Lung (tissue), 12 donors: ENCODE results near the gene PDLIM1. TPM values are rescaled to one million over a fixed set of nuclear protein-coding genes. Genes with fewer than 3 reads are reported as not detected.
A peak's percentile ranks its signal among the peaks of the same experiment; 100 is the strongest.
"Not testable (repeated sequence)": the region's sequence is repeated elsewhere in the genome, so short reads cannot be mapped to it uniquely, and the experiment has no call there.

Experiments
- ATAC-seq: fragments of 200-7000 bp; cut with Tn5 transposase; one replicate; pipeline ENCODE4 v1.9.1; 2020; ENCODE audit warnings: moderate number of reproducible peaks; ENCODE audit not compliant: insufficient read depth, low FRiP score
- DNase-seq, 3 donors: peaks; one replicate each; pipeline ENCODE4 v3.0.0-alpha.2; 2013 to 2017
- H3K27ac ChIP-seq, 2 donors: one replicate each; pipeline ENCODE4 v1.5.1; 2013; ENCODE audit warnings: mild to moderate bottlenecking in 2 of 2, moderate library complexity in 2 of 2, control low read depth in 1 of 2, inconsistent platforms in 1 of 2, low read depth in 1 of 2, low read length in 1 of 2
- H3K27me3 ChIP-seq, 3 donors: one replicate each; pipeline ENCODE4 v1.5.1; 2013; ENCODE audit warnings: low read length in 2 of 3; ENCODE audit not compliant: control insufficient read depth in 3 of 3, insufficient read depth in 3 of 3
- H3K36me3 ChIP-seq, 4 donors: one replicate each; pipeline ENCODE4 v1.5.1; 2013; ENCODE audit warnings: low read length in 4 of 4, mild to moderate bottlenecking in 1 of 4, moderate library complexity in 1 of 4; ENCODE audit not compliant: control insufficient read depth in 4 of 4, insufficient read depth in 4 of 4
- H3K4me1 ChIP-seq, 5 donors: one replicate each; pipeline ENCODE4 v1.5.1; 2013; ENCODE audit warnings: low read length in 5 of 5, mild to moderate bottlenecking in 2 of 5, moderate library complexity in 1 of 5; ENCODE audit not compliant: control insufficient read depth in 5 of 5, insufficient read depth in 5 of 5
- H3K4me3 ChIP-seq: one replicate; pipeline ENCODE4 v1.5.1; 2013; ENCODE audit warnings: mild to moderate bottlenecking, control low read depth, moderate library complexity
- H3K9ac ChIP-seq, 2 donors: one replicate each; pipeline ENCODE4 v1.5.1; 2013; ENCODE audit warnings: low read length in 2 of 2, control low read depth in 1 of 2; ENCODE audit not compliant: insufficient read depth in 1 of 2
- H3K9me3 ChIP-seq, 4 donors: one replicate each; pipeline ENCODE4 v1.5.1; 2013; ENCODE audit warnings: low read length in 3 of 4, mild to moderate bottlenecking in 1 of 4, moderate library complexity in 1 of 4; ENCODE audit not compliant: control insufficient read depth in 4 of 4, insufficient read depth in 3 of 4
- WGBS, 2 donors: extraction: QIAGEN DNeasy Blood & Tissue Kit; methylation state at CpG; one replicate each; pipeline ENCODE4 v1.1.7; 2013; 5-methylcytosine and 5-hydroxymethylcytosine counted together
- polyA plus RNA-seq, 2 donors: library from polyadenylated mRNA; stranded (reverse); fragments of 200-250 nt; gene quantifications; one replicate each; pipeline ENCODE4 v1.2.1, GENCODE V29; 2013
- total RNA-seq, 2 donors: library from RNA; depleted of rRNA in 1 of 2; stranded (reverse); fragments of >200 nt in 1 of 2; gene quantifications; one replicate each; pipeline ENCODE4 v1.2.1, GENCODE V29; 2014 to 2021
- TF ChIP-seq, protein P1 (sequence below): IDR thresholded peaks from 2 replicates; pipeline ENCODE4 v1.5.1; 2012; ENCODE audit warnings: mild to moderate bottlenecking; ENCODE audit errors: control extremely low read depth, extremely low read depth
- donor health status: control.
- donor health status: control.
- donor health status: Bipolar disorder and iron deficiency.
- donor health status: healthy.
- donor health status: DM: yes; HTN: yes; CAD: no.

PDLIM1 gene
- total and polyA plus RNA-seq, 4 donors: 61.4 to 243 (median 178) TPM

GRCh38 chr10:95242581-95243317 lies 48.1 kb downstream of the PDLIM1 start:
- no peak overlapping the region for H3K9ac ChIP-seq
- peaks cover 13 to 42% (median 25%) of the 10 kb centered on the region in 4 donors for H3K36me3 ChIP-seq
- H3K4me1 ChIP-seq: peaks cover 0 to 8% (median under 1%) of the 10 kb centered on the region in 5 donors
- ATAC-seq: no peak
- no peak overlapping the region for H3K4me3 ChIP-seq
- DNase-seq: peak in 2 of 3 donors; percentile 62 to 71
- H3K27ac ChIP-seq: no peak overlapping the region
- H3K9me3 ChIP-seq: no peaks in the 10 kb centered on the region
- H3K27me3 ChIP-seq: no peaks in the 10 kb centered on the region
- TF ChIP-seq, protein P1, sequence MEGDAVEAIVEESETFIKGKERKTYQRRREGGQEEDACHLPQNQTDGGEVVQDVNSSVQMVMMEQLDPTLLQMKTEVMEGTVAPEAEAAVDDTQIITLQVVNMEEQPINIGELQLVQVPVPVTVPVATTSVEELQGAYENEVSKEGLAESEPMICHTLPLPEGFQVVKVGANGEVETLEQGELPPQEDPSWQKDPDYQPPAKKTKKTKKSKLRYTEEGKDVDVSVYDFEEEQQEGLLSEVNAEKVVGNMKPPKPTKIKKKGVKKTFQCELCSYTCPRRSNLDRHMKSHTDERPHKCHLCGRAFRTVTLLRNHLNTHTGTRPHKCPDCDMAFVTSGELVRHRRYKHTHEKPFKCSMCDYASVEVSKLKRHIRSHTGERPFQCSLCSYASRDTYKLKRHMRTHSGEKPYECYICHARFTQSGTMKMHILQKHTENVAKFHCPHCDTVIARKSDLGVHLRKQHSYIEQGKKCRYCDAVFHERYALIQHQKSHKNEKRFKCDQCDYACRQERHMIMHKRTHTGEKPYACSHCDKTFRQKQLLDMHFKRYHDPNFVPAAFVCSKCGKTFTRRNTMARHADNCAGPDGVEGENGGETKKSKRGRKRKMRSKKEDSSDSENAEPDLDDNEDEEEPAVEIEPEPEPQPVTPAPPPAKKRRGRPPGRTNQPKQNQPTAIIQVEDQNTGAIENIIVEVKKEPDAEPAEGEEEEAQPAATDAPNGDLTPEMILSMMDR: no peak
- WGBS, 2 donors: 78 to 83% methylated on average over 8 of the region's 8 CpGs

GRCh38 chr10:95241533-95241932 lies 49.3 kb downstream of the PDLIM1 start:
- H3K36me3 ChIP-seq: peaks cover 18 to 45% (median 27%) of the 10 kb centered on the region in 4 donors
- no peak for ATAC-seq

DNA sequence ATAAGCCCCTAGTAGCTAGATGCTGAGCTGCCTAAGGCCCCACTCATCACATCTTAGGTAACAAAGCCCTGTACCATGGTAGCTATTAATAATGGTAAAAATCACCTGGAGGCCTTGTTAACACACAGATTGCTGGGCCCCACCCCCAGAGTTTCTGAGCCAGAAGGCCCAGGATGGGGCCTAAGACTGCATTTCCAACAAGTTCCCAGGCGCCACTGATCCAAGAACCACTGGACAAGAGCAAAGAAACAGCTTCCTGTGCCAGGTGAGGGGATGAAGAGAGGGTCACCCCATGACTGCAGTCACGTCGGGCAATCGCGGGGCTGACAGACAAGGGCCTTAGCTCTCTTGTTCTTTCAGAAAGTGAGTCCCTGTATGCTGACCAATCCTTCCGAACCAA lies 50.0 kb downstream of the PDLIM1 start:
- no peak overlapping the region for H3K9ac ChIP-seq
- H3K4me1 ChIP-seq: peaks cover 0 to 2% (median 0%) of the 10 kb centered on the region in 5 donors
- WGBS, 2 donors: 78 to 92% methylated on average over 6 of the region's 6 CpGs
- H3K36me3 ChIP-seq: peaks cover 15 to 43% (median 27%) of the 10 kb centered on the region in 4 donors
- H3K9me3 ChIP-seq: no peaks in the 10 kb centered on the region
- no peak for ATAC-seq
- no peak overlapping the region for H3K4me3 ChIP-seq
- TF ChIP-seq, protein P1: no peak
- H3K27me3 ChIP-seq: no peaks in the 10 kb centered on the region
- no peak for DNase-seq
- no peak overlapping the region for H3K27ac ChIP-seq

More at GRCh38 chr10:95241533-95241932, 49.3 kb downstream of the PDLIM1 start:
- Histone ChIP-seq H3K4me1 (peaks cover 0 to 2% (median 0%) of the 10 kb centered on the region in 5 donors), H3K27ac (peak overlapping the region in 1 of 2 donors; percentile 4), H3K9me3 (no peaks in the 10 kb centered on the region), H3K4me3 (no peak overlapping the region), H3K27me3 (no peaks in the 10 kb centered on the region), H3K9ac (no peak overlapping the region)
- WGBS, 2 donors: 43 to 69% methylated on average over 4 of the region's 4 CpGs
- TF ChIP-seq, protein P1: no peak
- DNase-seq: peak in 1 of 3 donors; percentile 18

- not testable (repeated sequence) for H3K4me3 ChIP-seq, H3K27me3 ChIP-seq, ATAC-seq, DNase-seq, H3K9ac ChIP-seq, H3K27ac ChIP-seq, H3K4me1 ChIP-seq, H3K9me3 ChIP-seq
- 76 to 92% methylated on average over 3 of the region's 3 CpGs for WGBS, 2 donors
- H3K36me3 ChIP-seq: peaks cover 12 to 36% (median 22%) of the 10 kb centered on the region in 4 donors
These were observed 50.7 kb downstream of the PDLIM1 start for GRCh38 chr10:95240096-95240495.
